Breast epithelium (tissue), 3 donors: ENCODE results near the gene GPSM3.

Source experiments
- CTCF ChIP-seq, 3 donors: fragments of 450-650 bp; IDR thresholded peaks; one replicate each; pipeline ENCODE4 v1.5.1; 2016 to 2017; ENCODE audit warnings: antibody characterized with exemption in 3 of 3, mild to moderate bottlenecking in 3 of 3, moderate library complexity in 3 of 3
- POLR2A ChIP-seq: fragments of 450-650 bp; IDR thresholded peaks from one replicate; pipeline ENCODE4 v1.6.1; 2016; ENCODE audit warnings: antibody characterized with exemption, mild to moderate bottlenecking, moderate library complexity
- POLR2AphosphoS5 ChIP-seq, 3 donors: sonication (generic); formaldehyde crosslinking; IDR thresholded peaks; one replicate each; pipeline ENCODE4 v1.6.1; 2017; ENCODE audit warnings: antibody characterized with exemption in 3 of 3

- TF ChIP-seq CTCF (IDR thresholded peaks at IDR 0.05), result no peak
- TF ChIP-seq POLR2AphosphoS5 (IDR thresholded peaks at IDR 0.05), result no peak
- TF ChIP-seq POLR2A, result no peak
These were observed 18.0 kb downstream of the GPSM3 start for GRCh38 chr6:32174416-32174815.
